Adrenal gland (tissue), 12 donors: ENCODE results near the gene SOX4. TPM values are rescaled to one million over a fixed set of nuclear protein-coding genes. Genes with fewer than 3 reads are reported as not detected.

Experiments used
- DNase-seq, 7 donors: peaks; one replicate each; pipeline ENCODE4 v3.0.0-alpha.2; 2019 to 2020
- H3K27ac ChIP-seq, 5 donors: fragments of 200-600 bp; sonication (generic) in 4 of 5; 1 replicate in 3 of 5; 2 replicates in 2 of 5; pipeline versions ENCODE4 v1.5.1 to v1.8.0; 2016 to 2020; ENCODE audit warnings: mild to moderate bottlenecking in 1 of 5
- H3K27me3 ChIP-seq: fragments of 200-600 bp; 2 replicates; pipeline ENCODE4 v1.8.0; 2021
- H3K36me3 ChIP-seq, 2 donors: fragments of 200-600 bp; replicated peaks in 1 of 2; 1 replicate in 1 of 2; 2 replicates in 1 of 2; pipeline versions ENCODE4 v1.5.1 to v1.8.0; 2018 to 2022
- H3K4me1 ChIP-seq, 2 donors: fragments of 200-600 bp; replicated peaks in 1 of 2; 1 replicate in 1 of 2; 2 replicates in 1 of 2; pipeline versions ENCODE4 v1.5.1 to v1.8.0; 2018 to 2021
- H3K4me3 ChIP-seq, 4 donors: fragments of 200-600 bp; sonication (generic) in 3 of 4; one replicate each; pipeline ENCODE4 v1.5.1; 2016 to 2018
- H3K9me3 ChIP-seq, 3 donors: fragments of 200-600 bp; sonication (generic) in 1 of 3; replicated peaks in 1 of 3; 1 replicate in 2 of 3; 2 replicates in 1 of 3; pipeline versions ENCODE4 v1.5.1 to v1.8.0; 2016 to 2021
- POLR2A ChIP-seq, 2 donors: fragments of 450-650 bp; IDR thresholded peaks; one replicate each; pipeline ENCODE4 v1.6.1; 2017; ENCODE audit warnings: antibody characterized with exemption in 2 of 2, mild to moderate bottlenecking in 2 of 2, moderate library complexity in 1 of 2
- WGBS, 4 donors: extraction: QIAGEN DNeasy Blood & Tissue Kit in 2 of 4; methylation state at CpG; one replicate each; pipeline versions ENCODE4 v1.1.5 to v1.1.7; 2013 to 2017; 5-methylcytosine and 5-hydroxymethylcytosine counted together
- intact Hi-C, 2 donors: fragments of 100-400 bp; cut with DNase I; formaldehyde crosslinking; loops; one replicate each; pipeline versions ENCODE4 v1.14.1 to v1.15.0; 2022 to 2023
- polyA plus RNA-seq, 3 donors: library from polyadenylated mRNA; stranded (reverse); fragments of 200-250 nt in 2 of 3; fragments of 350-450 nt in 1 of 3; fragmentation: Illumina TruSeq in 1 of 3; extraction: RNeasy Lipid Tissue Mini Kit (QIAGEN cat#74804) in 1 of 3; gene quantifications; one replicate each; pipeline ENCODE4 v1.2.3, GENCODE V29; 2013 to 2014
- total RNA-seq, 9 donors: library from RNA; depleted of rRNA in 4 of 9; stranded (reverse); fragments of >200 nt in 4 of 9; fragments of 120-200 nt in 1 of 9; fragmentation: NEBNext Ultra II Directional in 1 of 9; extraction: Animal tissue kit (Norgen Biotek cat#: 25700) in 1 of 9; gene quantifications; one replicate each; pipeline versions ENCODE4 v1.1.0 to v1.2.4, GENCODE V29; 2013 to 2023
- TF ChIP-seq, protein P1 (sequence below), 6 experiments: fragments of 450-650 bp in 4 of 6; fragments of 200-600 bp in 2 of 6; sonication (generic) in 1 of 6; IDR thresholded peaks; 1 replicate in 5 of 6; 2 replicates in 1 of 6; pipeline versions ENCODE4 v1.5.1 to v1.8.0; 2016 to 2021; ENCODE audit warnings: antibody characterized with exemption in 6 of 6, mild to moderate bottlenecking in 2 of 6, moderate library complexity in 1 of 6
- donor health status: healthy with polysubstance abuse.
- donor health status: Bipolar disorder and iron deficiency.
- donor health status: DM: yes; HTN: yes; CAD: no.
- donor health status: DM: no; HTN: no; CAD: no.
- donor health status: DM: no; HTN: no; CAD: no.
- donor health status: DM: yes; HTN: yes; CAD: no.

SOX4 gene
- total and polyA plus RNA-seq, 12 donors, result 1.6 to 12.8 (median 6.6) TPM

DNA sequence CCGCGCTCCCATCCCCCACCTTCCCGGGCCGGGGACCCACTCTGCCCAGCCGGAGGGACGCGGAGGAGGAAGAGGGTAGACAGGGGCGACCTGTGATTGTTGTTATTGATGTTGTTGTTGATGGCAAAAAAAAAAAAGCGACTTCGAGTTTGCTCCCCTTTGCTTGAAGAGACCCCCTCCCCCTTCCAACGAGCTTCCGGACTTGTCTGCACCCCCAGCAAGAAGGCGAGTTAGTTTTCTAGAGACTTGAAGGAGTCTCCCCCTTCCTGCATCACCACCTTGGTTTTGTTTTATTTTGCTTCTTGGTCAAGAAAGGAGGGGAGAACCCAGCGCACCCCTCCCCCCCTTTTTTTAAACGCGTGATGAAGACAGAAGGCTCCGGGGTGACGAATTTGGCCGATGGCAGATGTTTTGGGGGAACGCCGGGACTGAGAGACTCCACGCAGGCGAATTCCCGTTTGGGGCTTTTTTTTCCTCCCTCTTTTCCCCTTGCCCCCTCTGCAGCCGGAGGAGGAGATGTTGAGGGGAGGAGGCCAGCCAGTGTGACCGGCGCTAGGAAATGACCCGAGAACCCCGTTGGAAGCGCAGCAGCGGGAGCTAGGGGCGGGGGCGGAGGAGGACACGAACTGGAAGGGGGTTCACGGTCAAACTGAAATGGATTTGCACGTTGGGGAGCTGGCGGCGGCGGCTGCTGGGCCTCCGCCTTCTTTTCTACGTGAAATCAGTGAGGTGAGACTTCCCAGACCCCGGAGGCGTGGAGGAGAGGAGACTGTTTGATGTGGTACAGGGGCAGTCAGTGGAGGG is 2.8 kb downstream of the SOX4 start:
- intact Hi-C loops, result no loop called here
- 0 to 1% (median 0%) methylated on average over 43 of the region's 43 CpGs for WGBS, 4 donors

DNA sequence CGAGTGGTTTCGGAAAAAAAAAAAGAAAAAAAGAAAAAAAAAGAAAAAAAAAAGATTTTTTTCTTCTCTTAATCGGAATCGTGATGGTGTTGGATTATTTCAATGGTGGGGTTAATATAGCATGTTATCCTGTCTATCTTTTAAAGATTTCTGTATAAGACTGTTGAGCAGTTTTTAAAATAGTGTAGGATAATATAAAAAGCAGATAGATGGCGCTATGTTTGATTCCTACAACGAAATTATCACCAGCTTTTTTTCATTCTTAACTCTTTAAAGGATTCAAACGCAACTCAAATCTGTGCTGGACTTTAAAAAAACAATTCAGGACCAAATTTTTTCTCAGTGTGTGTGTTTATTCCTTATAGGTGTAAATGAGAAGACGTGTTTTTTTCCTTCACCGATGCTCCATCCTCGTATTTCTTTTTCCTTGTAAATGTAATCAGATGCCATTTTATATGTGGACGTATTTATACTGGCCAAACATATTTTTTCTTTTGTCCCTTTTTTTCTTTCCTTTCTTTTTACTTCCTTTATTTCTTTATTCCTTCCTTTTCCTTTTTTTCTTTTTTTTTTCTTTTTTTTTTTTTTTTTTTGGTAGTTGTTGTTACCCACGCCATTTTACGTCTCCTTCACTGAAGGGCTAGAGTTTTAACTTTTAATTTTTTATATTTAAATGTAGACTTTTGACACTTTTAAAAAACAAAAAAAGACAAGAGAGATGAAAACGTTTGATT is 3.6 kb downstream of the SOX4 start:
- peak overlapping the region in 2 of 4 donors; percentile 52 to 62 for H3K4me3 ChIP-seq
- 7 to 9% (median 7%) methylated on average over 14 of the region's 14 CpGs for WGBS, 4 donors
- TF ChIP-seq POLR2A (IDR thresholded peaks at IDR 0.05), result no peak
- TF ChIP-seq, protein P1, sequence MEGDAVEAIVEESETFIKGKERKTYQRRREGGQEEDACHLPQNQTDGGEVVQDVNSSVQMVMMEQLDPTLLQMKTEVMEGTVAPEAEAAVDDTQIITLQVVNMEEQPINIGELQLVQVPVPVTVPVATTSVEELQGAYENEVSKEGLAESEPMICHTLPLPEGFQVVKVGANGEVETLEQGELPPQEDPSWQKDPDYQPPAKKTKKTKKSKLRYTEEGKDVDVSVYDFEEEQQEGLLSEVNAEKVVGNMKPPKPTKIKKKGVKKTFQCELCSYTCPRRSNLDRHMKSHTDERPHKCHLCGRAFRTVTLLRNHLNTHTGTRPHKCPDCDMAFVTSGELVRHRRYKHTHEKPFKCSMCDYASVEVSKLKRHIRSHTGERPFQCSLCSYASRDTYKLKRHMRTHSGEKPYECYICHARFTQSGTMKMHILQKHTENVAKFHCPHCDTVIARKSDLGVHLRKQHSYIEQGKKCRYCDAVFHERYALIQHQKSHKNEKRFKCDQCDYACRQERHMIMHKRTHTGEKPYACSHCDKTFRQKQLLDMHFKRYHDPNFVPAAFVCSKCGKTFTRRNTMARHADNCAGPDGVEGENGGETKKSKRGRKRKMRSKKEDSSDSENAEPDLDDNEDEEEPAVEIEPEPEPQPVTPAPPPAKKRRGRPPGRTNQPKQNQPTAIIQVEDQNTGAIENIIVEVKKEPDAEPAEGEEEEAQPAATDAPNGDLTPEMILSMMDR (IDR thresholded peaks at IDR 0.05), result peak; percentile 38 to 74 (median 57)
- H3K4me1 ChIP-seq, result peaks cover 5 to 17% of the 10 kb centered on the region in 2 donors
- intact Hi-C loops, result no loop called here
- no peaks in the 10 kb centered on the region for H3K9me3 ChIP-seq
- no peaks in the 10 kb centered on the region for H3K36me3 ChIP-seq
- peak overlapping the region in 2 of 5 donors; percentile 88 to 90 for H3K27ac ChIP-seq
- no peaks in the 10 kb centered on the region for H3K27me3 ChIP-seq
- DNase-seq, result no peak

More for the DNA sequence above, 2.8 kb downstream of the SOX4 start:
- no peaks in the 10 kb centered on the region for H3K36me3 ChIP-seq
- peak overlapping the region; percentile 7 to 62 (median 50) for H3K4me3 ChIP-seq
- H3K9me3 ChIP-seq, result no peaks in the 10 kb centered on the region
- peak overlapping the region in 3 of 5 donors; percentile 75 to 90 (median 88) for H3K27ac ChIP-seq
- H3K4me1 ChIP-seq, result peaks cover 5 to 17% of the 10 kb centered on the region in 2 donors
- no peaks in the 10 kb centered on the region for H3K27me3 ChIP-seq
- TF ChIP-seq POLR2A (IDR thresholded peaks at IDR 0.05), result no peak
- TF ChIP-seq, protein P1 (IDR thresholded peaks at IDR 0.05), result no peak
- DNase-seq, result peak; percentile 39 to 67 (median 52)

DNA sequence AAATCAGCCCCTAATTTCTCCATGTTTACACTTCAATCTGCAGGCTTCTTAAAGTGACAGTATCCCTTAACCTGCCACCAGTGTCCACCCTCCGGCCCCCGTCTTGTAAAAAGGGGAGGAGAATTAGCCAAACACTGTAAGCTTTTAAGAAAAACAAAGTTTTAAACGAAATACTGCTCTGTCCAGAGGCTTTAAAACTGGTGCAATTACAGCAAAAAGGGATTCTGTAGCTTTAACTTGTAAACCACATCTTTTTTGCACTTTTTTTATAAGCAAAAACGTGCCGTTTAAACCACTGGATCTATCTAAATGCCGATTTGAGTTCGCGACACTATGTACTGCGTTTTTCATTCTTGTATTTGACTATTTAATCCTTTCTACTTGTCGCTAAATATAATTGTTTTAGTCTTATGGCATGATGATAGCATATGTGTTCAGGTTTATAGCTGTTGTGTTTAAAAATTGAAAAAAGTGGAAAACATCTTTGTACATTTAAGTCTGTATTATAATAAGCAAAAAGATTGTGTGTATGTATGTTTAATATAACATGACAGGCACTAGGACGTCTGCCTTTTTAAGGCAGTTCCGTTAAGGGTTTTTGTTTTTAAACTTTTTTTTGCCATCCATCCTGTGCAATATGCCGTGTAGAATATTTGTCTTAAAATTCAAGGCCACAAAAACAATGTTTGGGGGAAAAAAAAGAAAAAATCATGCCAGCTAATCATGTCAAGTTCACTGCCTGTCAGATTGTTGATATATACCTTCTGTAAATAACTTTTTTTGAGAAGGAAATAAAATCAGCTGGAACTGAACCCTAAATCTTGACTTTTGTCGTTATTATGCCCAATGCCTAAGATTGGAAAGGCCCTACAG is 4.5 kb downstream of the SOX4 start:
- Histone ChIP-seq H3K36me3 (no peaks in the 10 kb centered on the region), H3K4me3 (peak overlapping the region in 2 of 4 donors; percentile 0 to 62), H3K27ac (no peak overlapping the region), H3K4me1 (peaks cover 3 to 14% of the 10 kb centered on the region in 2 donors), H3K27me3 (no peaks in the 10 kb centered on the region), H3K9me3 (no peaks in the 10 kb centered on the region)
- TF ChIP-seq, protein P1 (IDR thresholded peaks at IDR 0.05), result no peak
- no peak for TF ChIP-seq POLR2A (IDR thresholded peaks at IDR 0.05)
- no peak for DNase-seq
- intact Hi-C loops, result no loop called here
- WGBS, 4 donors, result 18 to 27% (median 23%) methylated on average over 14 of the region's 14 CpGs
